Stimulated activated CD8-positive, alpha-beta memory T cell treated with anti-CD3 and anti-CD28 coated beads, Interleukin-12 subunit alpha, Interleukin-12 subunit beta, amount 100 ng/mL, for 24 hours (primary cell): ENCODE measurements around the gene MIB2.
A peak's percentile ranks its signal among the peaks of the same experiment; 100 is the strongest.
"Not testable (repeated sequence)": the region's sequence is repeated elsewhere in the genome, so short reads cannot be mapped to it uniquely, and the experiment has no call there.

Experiments
- DNase-seq: peaks from one replicate; pipeline ENCODE4 v3.0.0-alpha.2; 2020; ENCODE audit errors: extremely low read depth

MIB2 gene

GRCh38 chr1:1627261-1627828 lies 12.0 kb downstream of the MIB2 start:
- no peak for DNase-seq

- DNase-seq: no peak
Measured at GRCh38 chr1:1627829-1628753, 12.8 kb downstream of the MIB2 start.

GRCh38 chr1:1628754-1629429 lies 13.6 kb downstream of the MIB2 start:
- DNase-seq: no peak

- DNase-seq: peak; percentile 54
Measured at GRCh38 chr1:1629430-1630190, 14.3 kb downstream of the MIB2 start.

- DNase-seq: peak; percentile 84
Measured at GRCh38 chr1:1630191-1630964, 15.1 kb downstream of the MIB2 start.

GRCh38 chr1:1630965-1631781 lies 15.9 kb downstream of the MIB2 start:
- no peak for DNase-seq

- DNase-seq: no peak
Measured at GRCh38 chr1:1631782-1632420, 16.6 kb downstream of the MIB2 start, which contains the start of gene MMP23B. MMP23B (plus strand) TSS chr1:1632173; CDS start chr1:1632219, 46 bp downstream.

GRCh38 chr1:1633409-1633808 lies 18.1 kb downstream of the MIB2 start:
- DNase-seq: not testable (repeated sequence)

GRCh38 chr1:1634613-1635012 lies 19.3 kb downstream of the MIB2 start:
- DNase-seq: not testable (repeated sequence)

GRCh38 chr1:1636621-1637478 lies 21.6 kb downstream of the MIB2 start:
- DNase-seq: not testable (repeated sequence)

- DNase-seq: not testable (repeated sequence)
Measured at GRCh38 chr1:1637479-1637875, 22.2 kb downstream of the MIB2 start.

- not testable (repeated sequence) for DNase-seq
Measured at GRCh38 chr1:1638528-1638927, 23.2 kb downstream of the MIB2 start.

- not testable (repeated sequence) for DNase-seq
Measured at GRCh38 chr1:1639368-1639767, 24.1 kb downstream of the MIB2 start.

- not testable (repeated sequence) for DNase-seq
Measured at GRCh38 chr1:1640081-1640480, 24.8 kb downstream of the MIB2 start.

GRCh38 chr1:1640711-1641461 lies 25.6 kb downstream of the MIB2 start:
- DNase-seq: not testable (repeated sequence)

GRCh38 chr1:1646326-1646725 lies 31.0 kb downstream of the MIB2 start:
- not testable (repeated sequence) for DNase-seq

GRCh38 chr1:1647567-1648241 lies 32.4 kb downstream of the MIB2 start:
- not testable (repeated sequence) for DNase-seq
